BLaER1 treated with 17β-estradiol and CSF1 and Interleukin-3, amounts not matched to agents 10 nM and 100 nM (cell line): Measurements from ENCODE around the gene BCR.

Experiments used
- H3K27ac ChIP-seq, 11 experiments: shearing (Covaris generic); formaldehyde crosslinking; 2 replicates each; pipeline ENCODE4 v1.8.1; 2022
- H3K27me3 ChIP-seq, 11 experiments: shearing (Covaris generic); formaldehyde crosslinking; 2 replicates each; pipeline ENCODE4 v1.8.1; 2022
- H3K36me3 ChIP-seq, 11 experiments: shearing (Covaris generic); formaldehyde crosslinking; 2 replicates each; pipeline ENCODE4 v1.8.1; 2022
- H3K4me1 ChIP-seq, 10 experiments: shearing (Covaris generic); formaldehyde crosslinking; 2 replicates each; pipeline ENCODE4 v1.8.1; 2022
- H3K4me2 ChIP-seq, 11 experiments: shearing (Covaris generic); formaldehyde crosslinking; 2 replicates each; pipeline ENCODE4 v1.8.1; 2022
- H3K4me3 ChIP-seq, 10 experiments: shearing (Covaris generic); formaldehyde crosslinking; 2 replicates each; pipeline ENCODE4 v1.8.1; 2022
- H3K9ac ChIP-seq, 11 experiments: shearing (Covaris generic); formaldehyde crosslinking; 2 replicates each; pipeline ENCODE4 v1.8.1; 2022
- H3K9me3 ChIP-seq, 11 experiments: shearing (Covaris generic); formaldehyde crosslinking; replicated peaks in 1 of 11; 2 replicates each; pipeline ENCODE4 v1.8.1; 2022
- H4K20me1 ChIP-seq, 11 experiments: shearing (Covaris generic); formaldehyde crosslinking; 2 replicates each; pipeline ENCODE4 v1.8.1; 2022
- Cebpa-rat ChIP-seq, 11 experiments: shearing (Covaris generic); IDR thresholded peaks; 2 replicates each; pipeline ENCODE4 v1.8.1; 2022

The BCR gene

DNA sequence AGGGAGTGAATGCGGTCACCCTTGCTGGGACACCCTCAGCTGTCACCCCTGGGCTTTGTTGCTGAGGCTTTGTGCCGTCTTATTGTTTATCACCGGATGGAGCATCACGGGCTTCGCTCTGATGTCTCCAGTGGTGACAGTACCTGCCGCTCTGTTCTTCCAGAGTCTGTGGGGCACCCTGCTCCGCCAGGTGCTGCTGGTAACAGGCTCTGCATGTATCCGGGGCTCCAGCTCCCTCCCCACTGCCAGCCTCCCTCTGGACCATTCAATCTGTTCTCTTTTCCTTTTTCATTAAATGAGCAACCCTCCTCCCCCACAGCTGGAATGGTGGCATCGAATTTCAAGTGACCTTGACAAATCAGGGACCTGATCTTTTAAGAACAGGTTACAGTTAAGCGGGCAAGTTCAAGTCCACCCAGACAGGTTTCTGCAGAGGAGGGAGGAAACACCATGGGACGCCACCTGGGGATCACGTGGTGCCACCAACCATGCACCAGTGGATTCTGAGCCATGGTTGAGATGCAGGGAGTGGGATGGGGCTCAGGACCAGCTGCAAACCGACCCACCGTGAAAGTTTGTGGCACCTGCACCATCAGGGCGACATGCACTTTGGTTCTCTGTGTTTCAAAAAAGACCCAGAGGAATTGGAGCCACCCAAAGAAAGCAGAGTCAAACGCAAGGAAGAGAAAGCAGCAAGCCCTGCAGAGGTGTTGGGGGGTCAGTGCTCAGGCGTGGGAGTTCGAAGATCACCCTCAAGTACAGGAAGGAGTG lies 89.3 kb downstream of the BCR start:
- Histone ChIP-seq H3K4me3 (peak overlapping the region in 2 of 10 experiments; percentile 5 to 14; a peak in 3 of 20 replicates), H3K9ac (peak overlapping the region in 4 of 11 experiments; percentile 32 to 58 (median 43); a peak in 7 of 22 replicates), H3K27ac (peak overlapping the region in 5 of 11 experiments; percentile 2 to 60 (median 48); a peak in 8 of 22 replicates), H3K4me1 (peaks cover 13 to 95% (median 71%) of the 10 kb centered on the region in 10 experiments), H3K27me3 (peaks cover 0 to 23% (median 0%) of the 10 kb centered on the region in 11 experiments; a peak in 3 of 22 replicates), H4K20me1 (peaks cover 5 to 92% (median 62%) of the 10 kb centered on the region in 11 experiments; a peak in 20 of 22 replicates), H3K36me3 (peaks cover 32 to 79% (median 44%) of the 10 kb centered on the region in 11 experiments), H3K4me2 (peak overlapping the region; percentile 1 to 94 (median 76); a peak in 19 of 22 replicates), H3K9me3 (no peaks in the 10 kb centered on the region)
- no peak for TF ChIP-seq Cebpa-rat (IDR thresholded peaks at IDR 0.05)

DNA sequence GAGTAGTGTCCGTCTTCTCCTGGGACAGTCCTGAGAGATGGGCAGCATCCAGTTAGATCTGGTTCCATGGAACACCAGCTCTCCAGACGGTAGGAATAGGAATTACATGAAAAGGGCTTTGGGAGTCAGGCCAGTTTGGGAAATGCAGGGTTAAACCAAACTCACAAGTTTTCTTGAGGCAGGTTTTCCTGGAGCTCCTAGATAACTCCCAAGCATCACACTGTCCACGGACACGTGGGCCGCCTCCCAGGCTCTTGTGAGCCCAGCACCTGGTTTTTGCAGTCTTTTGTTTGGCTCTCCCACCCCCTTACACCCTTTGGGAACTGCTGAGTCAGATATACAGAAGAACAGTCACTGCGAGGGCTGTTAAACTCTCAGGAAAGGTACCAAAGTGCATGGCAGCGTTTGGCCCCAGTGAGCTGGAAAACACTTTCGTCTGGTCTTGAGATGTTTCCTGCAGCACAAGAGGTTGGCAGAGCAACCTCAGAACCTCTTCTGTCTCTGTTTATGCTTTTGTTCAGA lies 90.0 kb downstream of the BCR start:
- peak overlapping the region in 4 of 11 experiments; percentile 21 to 43 (median 32); a peak in 5 of 22 replicates for H3K27ac ChIP-seq
- peaks cover 0 to 23% (median 0%) of the 10 kb centered on the region in 11 experiments; a peak in 3 of 22 replicates for H3K27me3 ChIP-seq
- no peaks in the 10 kb centered on the region for H3K9me3 ChIP-seq
- H4K20me1 ChIP-seq: peaks cover 5 to 91% (median 62%) of the 10 kb centered on the region in 11 experiments; a peak in 20 of 22 replicates
- peaks cover 32 to 78% (median 43%) of the 10 kb centered on the region in 11 experiments for H3K36me3 ChIP-seq
- peaks cover 13 to 94% (median 71%) of the 10 kb centered on the region in 10 experiments for H3K4me1 ChIP-seq
- TF ChIP-seq Cebpa-rat (IDR thresholded peaks at IDR 0.05): no peak
- H3K9ac ChIP-seq: peak overlapping the region in 4 of 11 experiments; percentile 4 to 50 (median 19); a peak in 3 of 22 replicates
- peak overlapping the region in 2 of 10 experiments; percentile 5 to 14; a peak in 2 of 20 replicates for H3K4me3 ChIP-seq
- H3K4me2 ChIP-seq: peak overlapping the region in 9 of 11 experiments; percentile 59 to 94 (median 78); a peak in 18 of 22 replicates

GRCh38 chr22:23270798-23271596 lies 90.7 kb downstream of the BCR start:
- peak overlapping the region in 3 of 11 experiments; percentile 18 to 50 (median 31); a peak in 2 of 22 replicates for H3K9ac ChIP-seq
- peak overlapping the region in 9 of 11 experiments; percentile 59 to 94 (median 78); a peak in 17 of 22 replicates for H3K4me2 ChIP-seq
- H3K4me1 ChIP-seq: peaks cover 13 to 94% (median 75%) of the 10 kb centered on the region in 10 experiments
- H3K27ac ChIP-seq: peak overlapping the region in 3 of 11 experiments; percentile 21 to 43 (median 32); a peak in 1 of 22 replicates
- no peak for TF ChIP-seq Cebpa-rat (IDR thresholded peaks at IDR 0.05)
- H4K20me1 ChIP-seq: peaks cover 5 to 91% (median 67%) of the 10 kb centered on the region in 11 experiments; a peak in 20 of 22 replicates
- no peaks in the 10 kb centered on the region for H3K9me3 ChIP-seq
- H3K36me3 ChIP-seq: peaks cover 32 to 79% (median 48%) of the 10 kb centered on the region in 11 experiments
- H3K4me3 ChIP-seq: no peak overlapping the region
- peaks cover 0 to 23% (median 0%) of the 10 kb centered on the region in 11 experiments; a peak in 3 of 22 replicates for H3K27me3 ChIP-seq

- H4K20me1 ChIP-seq: peaks cover 5 to 91% (median 65%) of the 10 kb centered on the region in 11 experiments; a peak in 20 of 22 replicates
- no peak overlapping the region for H3K4me3 ChIP-seq
- H3K36me3 ChIP-seq: peaks cover 32 to 77% (median 51%) of the 10 kb centered on the region in 11 experiments
- no peak overlapping the region for H3K27ac ChIP-seq
- peak overlapping the region in 6 of 11 experiments; percentile 67 to 94 (median 88); a peak in 11 of 22 replicates for H3K4me2 ChIP-seq
- H3K27me3 ChIP-seq: peaks cover 0 to 23% (median 0%) of the 10 kb centered on the region in 11 experiments; a peak in 3 of 22 replicates
- H3K9ac ChIP-seq: 0 out of 22 replicates have a peak overlapping the region, but pooled peaks of 1 of the 11 experiments have one; percentile 7
- peaks cover 14 to 94% (median 75%) of the 10 kb centered on the region in 10 experiments for H3K4me1 ChIP-seq
- no peak for TF ChIP-seq Cebpa-rat (IDR thresholded peaks at IDR 0.05)
- H3K9me3 ChIP-seq: no peaks in the 10 kb centered on the region
Observed at GRCh38 chr22:23271597-23271908, 91.2 kb downstream of the BCR start.

GRCh38 chr22:23272371-23272770 lies 92.1 kb downstream of the BCR start:
- Histone ChIP-seq H3K9ac (no peak overlapping the region), H3K36me3 (peaks cover 32 to 77% (median 55%) of the 10 kb centered on the region in 11 experiments), H3K9me3 (no peaks in the 10 kb centered on the region), H4K20me1 (peaks cover 5 to 91% (median 65%) of the 10 kb centered on the region in 11 experiments; a peak in 20 of 22 replicates), H3K4me1 (peaks cover 22 to 94% (median 75%) of the 10 kb centered on the region in 10 experiments), H3K4me2 (no peak overlapping the region), H3K4me3 (no peak overlapping the region), H3K27ac (no peak overlapping the region), H3K27me3 (peaks cover 0 to 23% (median 0%) of the 10 kb centered on the region in 11 experiments; a peak in 3 of 22 replicates)
- no peak for TF ChIP-seq Cebpa-rat (IDR thresholded peaks at IDR 0.05)

- Histone ChIP-seq H3K36me3 (peaks cover 35 to 77% (median 60%) of the 10 kb centered on the region in 11 experiments), H3K27me3 (peaks cover 0 to 23% (median 0%) of the 10 kb centered on the region in 11 experiments; a peak in 3 of 22 replicates), H3K4me1 (peaks cover 26 to 92% (median 75%) of the 10 kb centered on the region in 10 experiments), H3K9ac (no peak overlapping the region), H3K4me2 (no peak overlapping the region), H3K27ac (no peak overlapping the region), H3K9me3 (no peaks in the 10 kb centered on the region), H4K20me1 (peaks cover 5 to 91% (median 65%) of the 10 kb centered on the region in 11 experiments; a peak in 20 of 22 replicates), H3K4me3 (no peak overlapping the region)
- TF ChIP-seq Cebpa-rat (IDR thresholded peaks at IDR 0.05): no peak
Observed at GRCh38 chr22:23272834-23273233, 92.5 kb downstream of the BCR start.

DNA sequence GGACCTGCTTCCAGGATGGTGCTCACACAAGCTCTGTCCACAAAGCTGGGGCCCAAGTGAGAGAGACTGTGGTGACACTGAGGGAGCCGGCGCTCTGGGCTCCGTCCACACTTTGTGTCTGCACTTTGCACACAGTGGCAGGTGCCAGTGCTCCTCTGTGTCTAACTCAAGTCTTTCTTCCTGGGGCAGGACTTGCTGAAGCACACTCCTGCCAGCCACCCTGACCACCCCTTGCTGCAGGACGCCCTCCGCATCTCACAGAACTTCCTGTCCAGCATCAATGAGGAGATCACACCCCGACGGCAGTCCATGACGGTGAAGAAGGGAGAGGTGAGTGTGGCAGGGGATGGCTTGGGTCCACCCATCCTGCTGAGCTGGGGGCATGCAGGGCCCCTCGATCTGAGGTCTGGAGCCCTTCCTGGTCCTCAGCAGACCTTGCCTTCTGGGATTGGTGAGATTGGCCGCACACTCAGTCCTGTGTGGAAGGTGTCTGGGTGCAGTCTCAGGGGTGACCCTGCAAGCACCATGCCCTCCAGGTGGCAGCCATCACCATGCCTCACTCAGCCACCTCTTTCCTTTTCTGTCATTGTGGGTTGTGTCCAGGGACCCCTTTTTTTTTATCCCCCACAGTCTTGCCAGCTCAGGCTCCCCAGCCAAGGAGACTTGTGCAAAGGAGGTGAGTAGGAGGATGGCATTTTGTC lies 93.3 kb downstream of the BCR start:
- Histone ChIP-seq H3K9me3 (no peaks in the 10 kb centered on the region), H3K27ac (no peak overlapping the region), H3K27me3 (peaks cover 0 to 17% (median 0%) of the 10 kb centered on the region in 11 experiments; a peak in 3 of 22 replicates), H3K4me2 (peak overlapping the region in 1 of 11 experiments; percentile 3; a peak in 1 of 22 replicates), H3K36me3 (peaks cover 32 to 78% (median 68%) of the 10 kb centered on the region in 11 experiments), H3K4me3 (no peak overlapping the region), H4K20me1 (peaks cover 2 to 91% (median 65%) of the 10 kb centered on the region in 11 experiments; a peak in 20 of 22 replicates), H3K4me1 (peaks cover 18 to 92% (median 75%) of the 10 kb centered on the region in 10 experiments), H3K9ac (peak overlapping the region in 1 of 11 experiments; percentile 12; a peak in 2 of 22 replicates)
- no peak for TF ChIP-seq Cebpa-rat (IDR thresholded peaks at IDR 0.05)
